Retina (tissue), 1 donor: ENCODE results near the gene RBMS1.
A peak's percentile ranks its signal among the peaks of the same experiment; 100 is the strongest.

Source experiments
- DNase-seq: peaks from one replicate; pipeline ENCODE4 v3.0.0-alpha.2; 2016

The RBMS1 gene

DNA sequence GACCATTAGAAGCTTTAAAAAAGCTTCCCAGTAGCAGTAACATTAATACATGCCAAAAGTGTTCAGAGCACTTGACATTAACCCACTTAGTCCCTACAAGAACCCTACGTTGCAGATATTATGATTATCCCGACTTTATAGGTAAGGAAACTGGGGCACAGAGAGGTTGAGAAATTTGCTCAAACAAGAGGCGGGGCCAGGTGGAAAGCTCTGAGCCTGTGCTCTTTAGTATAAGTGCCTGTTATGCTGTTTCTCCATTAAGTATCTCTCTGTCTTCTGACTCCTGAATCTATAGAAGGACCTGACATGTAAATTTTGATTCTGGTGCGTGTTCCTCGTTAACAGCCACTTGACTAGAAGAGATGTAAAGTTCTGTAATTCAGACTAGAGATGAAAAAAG is 139.8 kb downstream of the RBMS1 start:
- DNase-seq = no peak

DNA sequence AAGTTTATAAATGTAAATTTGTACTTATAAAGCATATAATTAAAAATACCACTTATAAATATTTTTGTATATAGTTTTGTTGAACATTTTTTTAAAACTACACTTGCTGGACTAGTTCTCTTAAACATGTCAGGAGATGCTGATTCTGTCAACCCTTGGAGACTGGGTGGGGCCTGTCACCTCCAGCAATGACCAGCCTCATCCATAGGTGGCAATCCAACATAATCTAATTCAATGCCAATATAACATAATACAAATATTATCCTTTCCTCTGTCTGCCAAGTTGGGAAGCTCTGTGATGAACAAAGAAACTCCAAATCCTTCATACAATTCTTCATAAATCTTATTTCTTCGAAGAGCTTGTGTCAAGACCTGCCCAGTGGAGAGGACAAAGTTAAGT is 140.4 kb downstream of the RBMS1 start:
- DNase-seq = no peak

GRCh38 chr2:160352500-160352899 is 141.1 kb downstream of the RBMS1 start:
- no peak for DNase-seq

GRCh38 chr2:160351956-160352355 is 141.7 kb downstream of the RBMS1 start:
- DNase-seq = no peak

GRCh38 chr2:160349306-160349705 is 144.3 kb downstream of the RBMS1 start:
- no peak for DNase-seq

DNA sequence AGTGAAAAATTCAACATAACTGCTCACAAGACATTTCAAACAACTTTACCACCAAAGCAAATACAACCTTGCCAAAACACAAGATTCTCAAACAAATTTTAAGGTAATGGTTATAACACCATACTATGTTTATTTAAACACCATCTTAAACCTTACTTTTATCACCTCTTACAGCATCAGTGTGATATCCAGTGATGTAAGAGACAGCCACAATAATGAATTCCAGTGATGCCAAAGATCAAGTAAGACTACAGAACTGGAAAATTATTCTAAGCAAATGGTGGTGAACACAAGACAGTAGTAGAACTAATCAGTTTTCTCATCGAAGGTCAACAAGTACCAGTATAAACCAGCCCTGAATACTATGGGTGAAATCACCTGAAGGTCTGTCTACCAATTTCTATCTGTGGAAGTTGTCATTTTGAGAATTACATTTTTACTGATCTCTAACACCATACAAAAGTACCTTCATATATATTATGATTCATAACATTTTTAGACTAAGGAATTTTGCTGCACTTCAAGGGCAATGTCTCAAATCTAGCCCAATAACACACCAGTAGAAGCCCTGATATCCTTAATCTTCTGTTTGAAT is 146.2 kb downstream of the RBMS1 start:
- DNase-seq = no peak

GRCh38 chr2:160345071-160345764 is 148.4 kb downstream of the RBMS1 start:
- no peak for DNase-seq

DNA sequence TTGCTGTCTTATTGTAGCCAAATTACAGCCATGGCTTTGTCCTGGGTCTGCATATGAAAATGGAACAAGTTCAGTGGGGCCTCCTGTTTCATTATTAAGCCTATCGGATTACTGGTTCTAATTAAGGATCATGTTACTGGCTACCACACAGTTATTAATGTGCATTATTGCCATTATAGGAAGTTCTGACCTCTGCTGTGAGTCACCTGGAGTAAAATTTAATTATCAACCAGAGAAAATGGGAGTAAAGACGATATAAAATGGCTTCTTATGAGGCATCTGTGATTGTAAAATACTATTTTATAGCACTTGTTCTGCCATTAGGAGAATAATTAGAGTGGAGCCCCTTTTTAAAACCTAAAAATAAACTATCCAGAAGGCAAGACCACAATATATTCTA is 150.2 kb downstream of the RBMS1 start:
- no peak for DNase-seq

DNA sequence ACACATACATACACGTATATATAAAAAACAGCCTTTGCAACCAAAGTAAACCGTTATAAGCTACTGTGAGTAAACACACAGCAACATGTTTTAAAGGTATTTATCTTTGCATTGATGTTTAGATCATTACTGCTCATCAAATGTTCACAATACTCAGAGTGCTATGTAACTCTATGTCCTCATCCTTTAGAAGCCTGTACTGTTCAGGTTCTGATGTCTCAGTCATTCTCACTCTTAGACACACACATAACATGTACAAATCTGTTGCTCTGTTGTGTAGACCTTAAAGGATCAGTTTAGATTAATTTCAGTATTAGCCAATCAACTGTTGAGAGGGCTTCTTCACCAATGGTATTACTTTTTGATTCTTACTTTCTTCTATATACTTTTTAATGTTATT is 153.9 kb downstream of the RBMS1 start:
- DNase-seq = no peak

DNA sequence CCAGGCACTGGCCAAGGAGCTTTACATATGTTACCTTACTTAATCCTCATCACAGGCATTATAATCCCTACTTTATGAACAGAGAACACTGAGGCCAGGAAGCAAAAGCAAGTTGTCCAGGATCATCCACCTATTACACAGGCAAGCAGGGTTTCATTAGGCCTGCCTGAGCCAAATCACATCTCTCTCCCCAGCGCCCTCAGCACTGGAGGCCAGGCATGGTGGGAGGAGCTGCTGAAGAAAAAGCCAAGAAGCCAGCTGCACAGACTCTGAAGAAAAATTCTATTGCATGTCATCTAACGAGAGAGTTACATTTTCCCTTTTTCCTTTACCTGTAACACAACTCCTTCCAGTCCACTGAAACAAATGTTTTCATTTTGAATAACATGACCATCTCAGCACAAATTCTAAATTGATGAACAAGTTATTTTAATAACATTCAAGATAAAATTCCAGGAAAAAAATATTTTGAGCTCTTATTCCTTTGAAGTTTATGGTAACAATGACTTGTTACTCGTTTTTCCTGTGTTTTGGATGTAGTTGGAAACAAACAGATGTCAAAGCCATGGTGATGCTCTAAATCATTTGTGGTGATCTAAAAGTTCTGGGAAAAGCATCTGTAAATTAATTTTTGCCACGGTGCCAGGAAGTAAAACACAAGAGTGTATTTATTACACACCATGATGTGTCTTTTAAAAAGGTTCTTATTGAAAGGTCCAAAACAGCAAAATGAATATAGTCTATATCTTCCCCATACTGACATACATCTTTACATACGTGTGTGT is 154.5 kb downstream of the RBMS1 start:
- no peak for DNase-seq

DNA sequence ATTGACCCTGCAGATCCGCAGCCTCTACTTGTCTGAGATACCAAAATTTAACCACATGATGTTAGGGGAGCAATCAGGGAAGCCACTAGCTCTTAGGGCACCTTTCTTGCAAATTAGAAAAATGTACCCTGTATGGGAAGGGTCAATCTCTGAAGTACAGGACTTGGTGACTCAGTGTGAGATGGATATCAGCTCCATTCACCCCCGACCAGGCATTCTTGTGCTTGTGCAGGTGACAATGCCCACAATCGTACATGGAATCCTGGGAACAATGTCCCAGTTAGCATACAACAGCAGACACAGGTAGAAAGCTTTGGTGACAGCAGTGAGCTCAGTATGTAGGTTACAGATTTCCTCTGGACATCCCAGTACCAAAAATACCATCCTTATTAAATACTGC is 155.9 kb downstream of the RBMS1 start:
- DNase-seq = no peak

- no peak for DNase-seq
These were observed 157.0 kb downstream of the RBMS1 start for GRCh38 chr2:160336635-160337034.

DNA sequence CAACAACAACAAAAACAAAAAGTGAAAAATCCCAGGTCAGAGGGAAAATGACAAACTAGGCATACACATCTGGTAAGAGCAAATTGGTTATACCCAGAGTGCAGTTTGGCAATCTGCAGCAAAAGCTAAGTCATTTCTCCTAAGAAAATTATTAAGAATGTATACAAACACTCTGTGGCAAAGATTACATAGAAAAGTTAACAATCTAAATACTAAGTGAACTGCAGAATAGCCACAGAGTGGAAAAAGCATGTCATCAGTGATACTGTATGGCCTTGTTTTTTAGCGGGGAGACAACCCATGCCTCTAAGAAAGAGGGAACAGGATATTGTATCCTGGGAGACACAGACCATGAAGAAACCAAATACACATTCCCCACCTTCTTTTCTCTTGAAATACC is 157.5 kb downstream of the RBMS1 start:
- DNase-seq = no peak

GRCh38 chr2:160335441-160335840 is 158.2 kb downstream of the RBMS1 start:
- no peak for DNase-seq

DNA sequence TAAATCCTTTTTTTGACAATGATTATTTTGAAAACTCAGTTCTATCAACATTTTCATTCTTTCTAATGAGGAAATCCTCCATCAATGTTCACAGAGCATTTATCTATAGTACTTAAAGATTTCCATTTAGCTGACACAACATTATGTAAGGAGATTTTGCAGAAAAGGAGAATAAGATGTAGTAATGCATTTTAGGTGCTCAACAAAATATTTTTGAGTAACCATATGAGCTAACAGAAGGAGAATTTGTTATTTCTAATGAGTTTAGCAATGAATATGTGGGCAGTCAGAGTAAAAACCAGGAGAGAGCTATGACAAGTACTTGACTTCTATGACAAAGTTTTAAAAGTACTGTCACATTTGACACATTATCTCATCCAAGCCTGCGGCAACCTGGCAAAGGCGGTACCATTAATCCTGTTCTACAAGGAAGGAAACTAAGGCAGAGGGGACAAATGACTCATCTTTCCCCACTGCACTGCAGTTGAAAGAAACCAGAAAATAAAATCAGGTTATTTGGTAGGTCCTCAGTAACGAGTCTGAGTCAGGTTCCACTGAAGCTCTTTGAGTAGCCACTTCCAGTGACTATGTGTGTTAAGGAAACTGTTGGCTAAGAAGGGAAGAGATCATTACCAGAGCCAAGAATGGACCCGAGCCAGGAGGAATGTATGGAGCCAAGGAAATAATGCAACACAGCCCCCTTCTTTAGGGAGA is 159.4 kb downstream of the RBMS1 start:
- DNase-seq = no peak

DNA sequence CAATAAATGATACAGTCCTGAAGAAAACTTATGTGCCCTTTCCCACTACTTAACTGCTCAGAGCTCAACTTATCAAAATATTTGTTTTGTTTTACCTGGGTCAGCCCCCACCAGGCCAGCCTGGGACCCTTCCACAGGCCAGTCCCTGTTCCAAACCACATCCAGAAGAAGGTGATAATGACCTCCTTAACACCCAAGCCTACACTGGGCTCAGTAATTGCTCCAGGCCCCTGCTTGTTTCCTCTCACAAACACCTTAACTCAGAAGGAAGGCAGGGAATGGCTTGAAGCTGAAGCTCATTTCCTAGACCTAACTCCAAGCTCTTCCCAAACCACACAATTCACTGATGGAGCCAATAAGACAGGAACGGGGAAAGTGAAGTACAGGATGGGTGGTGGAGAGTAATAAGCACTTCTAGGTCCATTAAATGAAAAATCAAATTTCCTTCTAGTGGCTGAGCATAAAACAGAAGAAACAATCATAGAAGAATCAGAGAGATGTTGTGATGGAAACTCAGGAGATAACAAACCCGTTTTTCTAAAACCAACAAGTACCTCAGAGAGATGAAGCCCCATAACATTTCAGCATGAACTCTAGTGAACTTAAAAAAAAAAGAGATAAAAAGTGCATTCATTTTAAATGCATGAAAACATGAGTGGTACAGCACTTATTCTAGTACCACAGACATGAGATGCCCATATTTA is 160.1 kb downstream of the RBMS1 start:
- no peak for DNase-seq

DNA sequence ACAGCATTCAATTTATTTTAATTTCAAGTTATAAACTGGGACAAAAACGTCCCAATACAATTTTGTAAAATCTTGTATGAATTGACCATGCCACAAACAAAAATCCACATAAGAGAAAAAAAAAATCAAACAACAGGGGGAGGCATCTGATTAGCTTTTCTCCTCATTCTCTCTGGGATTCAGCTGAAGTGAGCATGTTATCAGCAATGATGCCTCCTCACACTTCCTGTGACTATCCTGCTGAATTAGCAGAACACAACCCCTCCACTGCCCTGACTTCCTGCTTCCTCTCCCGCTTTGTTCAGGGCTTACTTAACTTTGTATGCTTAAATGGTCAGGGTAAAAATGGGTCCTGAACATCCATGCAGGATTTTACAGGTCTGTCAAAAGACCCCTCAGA is 161.3 kb downstream of the RBMS1 start:
- no peak for DNase-seq

- peak; percentile 24 for DNase-seq
These were observed 162.2 kb downstream of the RBMS1 start for GRCh38 chr2:160331258-160332025.

- DNase-seq = no peak
These were observed 164.6 kb downstream of the RBMS1 start for GRCh38 chr2:160328811-160329527.

DNA sequence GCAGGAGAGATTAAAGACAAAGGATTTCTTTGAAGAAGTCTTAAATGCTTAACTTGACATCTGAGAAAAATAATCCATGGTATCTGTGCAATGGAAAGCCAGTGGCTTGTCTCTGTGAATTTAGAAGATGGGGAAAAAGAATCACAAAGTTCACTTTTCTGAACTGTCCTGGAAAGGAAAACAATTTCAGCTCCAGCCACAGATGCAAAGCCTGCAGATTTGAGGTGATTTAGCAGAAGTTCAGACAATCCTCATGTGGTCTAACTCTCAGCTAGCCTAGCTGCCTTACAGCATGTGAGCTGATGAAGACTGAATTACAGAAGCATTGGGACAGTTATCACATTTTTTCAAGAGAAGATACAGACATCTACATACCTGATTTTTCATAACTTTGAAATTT is 166.8 kb downstream of the RBMS1 start:
- no peak for DNase-seq

DNA sequence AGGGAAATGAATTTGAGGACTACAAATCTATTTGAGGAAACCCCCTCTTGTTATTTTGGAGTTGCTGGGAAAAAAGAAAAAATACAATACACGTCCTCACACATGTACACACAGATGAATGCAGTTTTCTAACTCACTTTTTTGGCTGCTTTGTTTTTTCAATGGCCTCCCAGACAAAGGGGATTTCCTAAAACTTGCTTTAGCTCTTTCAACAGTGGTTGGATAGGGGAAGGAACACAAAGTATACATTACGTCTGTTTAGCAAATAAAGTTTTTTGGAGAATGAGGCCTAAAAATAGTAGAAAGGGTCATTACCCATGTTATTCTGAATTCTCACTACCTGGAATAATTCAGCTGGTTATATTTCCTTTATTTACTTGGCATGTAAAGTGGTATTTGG is 168.2 kb downstream of the RBMS1 start:
- DNase-seq = no peak
